ENCODE results near the gene CPN2.

GRCh38 chr3:194330579-194330978, 20.5 kb downstream of the CPN2 start:
- TF ChIP-seq, protein P1, sequence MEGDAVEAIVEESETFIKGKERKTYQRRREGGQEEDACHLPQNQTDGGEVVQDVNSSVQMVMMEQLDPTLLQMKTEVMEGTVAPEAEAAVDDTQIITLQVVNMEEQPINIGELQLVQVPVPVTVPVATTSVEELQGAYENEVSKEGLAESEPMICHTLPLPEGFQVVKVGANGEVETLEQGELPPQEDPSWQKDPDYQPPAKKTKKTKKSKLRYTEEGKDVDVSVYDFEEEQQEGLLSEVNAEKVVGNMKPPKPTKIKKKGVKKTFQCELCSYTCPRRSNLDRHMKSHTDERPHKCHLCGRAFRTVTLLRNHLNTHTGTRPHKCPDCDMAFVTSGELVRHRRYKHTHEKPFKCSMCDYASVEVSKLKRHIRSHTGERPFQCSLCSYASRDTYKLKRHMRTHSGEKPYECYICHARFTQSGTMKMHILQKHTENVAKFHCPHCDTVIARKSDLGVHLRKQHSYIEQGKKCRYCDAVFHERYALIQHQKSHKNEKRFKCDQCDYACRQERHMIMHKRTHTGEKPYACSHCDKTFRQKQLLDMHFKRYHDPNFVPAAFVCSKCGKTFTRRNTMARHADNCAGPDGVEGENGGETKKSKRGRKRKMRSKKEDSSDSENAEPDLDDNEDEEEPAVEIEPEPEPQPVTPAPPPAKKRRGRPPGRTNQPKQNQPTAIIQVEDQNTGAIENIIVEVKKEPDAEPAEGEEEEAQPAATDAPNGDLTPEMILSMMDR (IDR thresholded peaks at IDR 0.05; ENCODE audit: low read depth, low read length), result no peak
- TF ChIP-seq EZH2phosphoT487 (IDR thresholded peaks at IDR 0.05; ENCODE audit: low read depth), result no peak
